Activated B cell treated with CpG ODN at 0.5 μM for 24 hours (primary cell): ENCODE measurements around the gene PRR35. TPM values are rescaled to one million over a fixed set of nuclear protein-coding genes. Genes with fewer than 3 reads are reported as not detected.

Source experiments
- ATAC-seq: fragments of 200-7000 bp; cut with Tn5 transposase; one replicate; pipeline ENCODE4 v1.10.0; 2021; ENCODE audit warnings: low read depth, mild to moderate bottlenecking, moderate library complexity
- CTCF ChIA-PET: fragments of 350-600 bp; sonication (Branson Sonifier 250); formaldehyde crosslinking; loops from one replicate; lab custom pipeline; 2021; ENCODE audit warnings: antibody characterized with exemption; lab: Charles Lee
- POLR2A ChIA-PET: fragments of 350-600 bp; sonication (Branson Sonifier 250); formaldehyde crosslinking; loops from one replicate; lab custom pipeline; 2021; ENCODE audit warnings: antibody characterized with exemption; lab: Charles Lee
- DNase-seq: peaks from one replicate; pipeline ENCODE4 v3.0.0; 2022
- H3K27ac Mint-ChIP-seq: one replicate; pipeline ENCODE4 v1.8.0; 2020; ENCODE audit warnings: mixed read lengths
- H3K27me3 Mint-ChIP-seq: one replicate; pipeline ENCODE4 v1.8.0; 2021; ENCODE audit warnings: mixed read lengths
- H3K36me3 Mint-ChIP-seq: one replicate; pipeline ENCODE4 v1.8.0; 2021; ENCODE audit warnings: low read depth, mixed read lengths
- H3K4me1 Mint-ChIP-seq: one replicate; pipeline ENCODE4 v1.8.0; 2021; ENCODE audit warnings: mixed read lengths
- H3K4me3 Mint-ChIP-seq: one replicate; pipeline ENCODE4 v1.8.0; 2020; ENCODE audit warnings: mild to moderate bottlenecking, mixed read lengths
- H3K9me3 Mint-ChIP-seq: one replicate; pipeline ENCODE4 v1.8.0; 2020; ENCODE audit warnings: mixed read lengths
- CTCF ChIP-seq: fragments of 200-600 bp; IDR thresholded peaks from one replicate; pipeline ENCODE4 v1.8.0; 2022; ENCODE audit warnings: antibody characterized with exemption, mild to moderate bottlenecking
- intact Hi-C: fragments of 100-400 bp; cut with micrococcal nuclease; formaldehyde crosslinking; loops from one replicate; pipeline ENCODE4 v1.15.1; 2024
- total RNA-seq: library from RNA; stranded (reverse); gene quantifications from 2 replicates; pipeline ENCODE4 v1.2.3, GENCODE V29; 2022

The PRR35 gene
- total RNA-seq, 1 donor from 2014 or later = not detected

GRCh38 chr16:574021-574760, 14.0 kb downstream of the PRR35 start:
- Mint-ChIP-seq H3K27ac (no peak overlapping the region), H3K4me1 (peaks cover 19% of the 10 kb centered on the region), H3K4me3 (no peak overlapping the region), H3K36me3 (peaks cover 2% of the 10 kb centered on the region), H3K9me3 (no peaks in the 10 kb centered on the region), H3K27me3 (no peaks in the 10 kb centered on the region)
- no peak for TF ChIP-seq CTCF
- ChIA-PET POLR2A (no interaction called here), CTCF (no interaction called here)
- no peak for ATAC-seq
- DNase-seq = no peak
- intact Hi-C loops = no loop called here

GRCh38 chr16:575354-576196, 15.4 kb downstream of the PRR35 start:
- ATAC-seq = no peak
- POLR2A ChIA-PET = interaction anchor here (0.6 kb wide), 1 partner anchor 170 kb away, joined by 3 read pairs; no protein-coding TSS in a partner anchor
- H3K27ac Mint-ChIP-seq = no peak overlapping the region
- no peak for TF ChIP-seq CTCF
- CTCF ChIA-PET = no interaction called here
- intact Hi-C loops = no loop called here
- peaks cover 2% of the 10 kb centered on the region for H3K36me3 Mint-ChIP-seq
- H3K4me1 Mint-ChIP-seq = peaks cover 13% of the 10 kb centered on the region
- no peaks in the 10 kb centered on the region for H3K9me3 Mint-ChIP-seq
- no peak for DNase-seq
- H3K27me3 Mint-ChIP-seq = no peaks in the 10 kb centered on the region
- no peak overlapping the region for H3K4me3 Mint-ChIP-seq

- Mint-ChIP-seq H3K4me1 (peaks cover 6% of the 10 kb centered on the region), H3K9me3 (no peaks in the 10 kb centered on the region), H3K4me3 (no peak overlapping the region), H3K36me3 (peaks cover 2% of the 10 kb centered on the region), H3K27ac (no peak overlapping the region), H3K27me3 (no peaks in the 10 kb centered on the region)
- intact Hi-C loops = no loop called here
- TF ChIP-seq CTCF = no peak
- DNase-seq = no peak
- CTCF ChIA-PET = no interaction called here
- no peak for ATAC-seq
- POLR2A ChIA-PET = interaction anchor here (1.1 kb wide), 1 partner anchor 49 kb away, joined by 3 read pairs; the partner anchor contains the start of gene CAPN15
Measured at GRCh38 chr16:576197-576822, 16.1 kb downstream of the PRR35 start.

GRCh38 chr16:576823-577201, 16.6 kb downstream of the PRR35 start:
- DNase-seq = no peak
- no peaks in the 10 kb centered on the region for H3K9me3 Mint-ChIP-seq
- intact Hi-C loops = no loop called here
- H3K27ac Mint-ChIP-seq = no peak overlapping the region
- no peak for TF ChIP-seq CTCF
- no peaks in the 10 kb centered on the region for H3K27me3 Mint-ChIP-seq
- peaks cover 2% of the 10 kb centered on the region for H3K4me1 Mint-ChIP-seq
- ChIA-PET CTCF (no interaction called here), POLR2A (interaction anchor here (1.1 kb wide), 1 partner anchor 50 kb away, joined by 3 read pairs; the partner anchor contains the start of gene CAPN15)
- no peak overlapping the region for H3K4me3 Mint-ChIP-seq
- no peak for ATAC-seq
- H3K36me3 Mint-ChIP-seq = peaks cover 1% of the 10 kb centered on the region

DNA sequence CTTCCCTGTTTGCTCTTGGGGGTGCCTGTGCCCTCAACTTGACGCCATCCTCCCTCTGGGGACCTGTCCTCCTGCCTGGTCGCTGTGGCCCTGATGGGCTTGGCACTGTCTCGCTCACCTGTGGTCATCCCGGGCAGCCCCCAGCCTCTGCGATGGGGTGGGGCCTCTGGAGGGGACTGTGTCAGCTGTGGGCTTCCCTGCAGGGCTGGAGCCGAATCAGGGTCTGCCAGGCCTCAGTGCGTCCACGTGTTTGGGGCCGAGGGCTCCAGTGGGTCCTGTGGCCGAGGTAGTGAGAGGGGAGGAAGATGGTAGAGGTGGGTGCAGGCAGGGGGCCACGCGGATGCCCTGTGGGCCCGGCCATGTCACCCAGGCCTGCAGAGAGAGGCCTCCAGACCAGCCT, 17.6 kb downstream of the PRR35 start:
- ATAC-seq (no peak), DNase-seq (no peak)
- CTCF ChIA-PET = no interaction called here

More for the DNA sequence above, 17.6 kb downstream of the PRR35 start:
- Mint-ChIP-seq H3K4me3 (no peak overlapping the region), H3K9me3 (no peaks in the 10 kb centered on the region), H3K27me3 (no peaks in the 10 kb centered on the region), H3K36me3 (no peaks in the 10 kb centered on the region), H3K4me1 (peaks cover 2% of the 10 kb centered on the region), H3K27ac (no peak overlapping the region)
- POLR2A ChIA-PET = no interaction called here
- TF ChIP-seq CTCF = no peak
- intact Hi-C loops = loop anchor here (2.0 kb wide), 4 partner anchors 33 to 211 kb away; partner anchors contain the start of genes CHTF18, CIAO3, RHOT2 and RPUSD1
